Measurements from ENCODE around the gene METAP1D. TPM values are rescaled to one million over a fixed set of nuclear protein-coding genes. Genes with fewer than 3 reads are reported as not detected.

The METAP1D gene
- total and polyA plus RNA-seq, 2 of the 4 experiments (the other 2 are of a cell fraction) = 3.4 to 5.5 TPM

DNA sequence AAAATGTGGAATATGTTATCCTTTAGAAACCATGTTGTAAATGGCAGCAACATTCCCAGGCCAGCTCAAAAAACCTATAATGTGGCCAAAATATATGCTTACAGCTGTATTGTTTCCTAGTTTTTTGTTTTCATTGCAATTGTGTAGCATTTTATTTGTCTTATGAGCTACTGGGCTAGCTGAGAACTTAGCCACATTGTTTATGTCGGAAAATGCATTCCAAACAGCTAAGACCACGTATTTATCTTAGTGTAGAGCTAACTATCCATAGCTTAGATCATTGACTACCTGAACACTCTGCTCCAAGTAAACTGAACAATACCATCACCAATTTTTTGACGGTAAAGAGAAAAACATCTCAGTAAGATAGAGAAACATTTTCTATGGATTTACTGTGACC is 38.4 kb downstream of the METAP1D start:
- Histone ChIP-seq H2BK120ac (ENCODE audit: low read depth, low read length) (no peak overlapping the region), H3K9ac (ENCODE audit: low read depth, low read length) (no peak overlapping the region), H3K4ac (ENCODE audit: low read depth, low read length) (no peak overlapping the region), H3K18ac (ENCODE audit: low read depth, low read length) (no peak overlapping the region), H2BK20ac (ENCODE audit: low read depth, low read length) (no peak overlapping the region), H2AK5ac (ENCODE audit: low read depth, low read length) (no peak overlapping the region), H3K36me3 (ENCODE audit: control insufficient read depth, insufficient read depth, low read length) (no peaks in the 10 kb centered on the region), H2BK5ac (ENCODE audit: low read depth, low read length, poor library complexity, severe bottlenecking) (no peak overlapping the region), H2AK9ac (replicated peaks; ENCODE audit: low read depth, low read length, poor library complexity) (no peak overlapping the region), H2AFZ (replicated peaks; ENCODE audit: low read length, poor library complexity) (no peak overlapping the region), H3K14ac (replicated peaks; ENCODE audit: low read depth, low read length) (no peak overlapping the region), H3K27me3 (ENCODE audit: control insufficient read depth, insufficient read depth, low read length) (no peaks in the 10 kb centered on the region), H3K9me3 (ENCODE audit: control insufficient read depth, insufficient read depth, low read length) (no peaks in the 10 kb centered on the region), H3K4me3 (ENCODE audit: insufficient read depth, low read depth, low read length) (no peak overlapping the region), H2BK15ac (ENCODE audit: low read depth, low read length) (no peak overlapping the region), H3K4me1 (ENCODE audit: control insufficient read depth, insufficient read depth, low read length) (peaks cover 2% of the 10 kb centered on the region; the same call in 1 of the 2 replicates), H3K79me1 (ENCODE audit: low read depth in 1 of 2, low read length in 2 of 2) (no peaks in the 10 kb centered on the region), H3K56ac (ENCODE audit: extremely low read depth, insufficient read depth, low read length) (no peak overlapping the region), H3K27ac (ENCODE audit: insufficient read depth, low read length) (no peak overlapping the region), H4K20me1 (ENCODE audit: insufficient read depth, low read length) (no peaks in the 10 kb centered on the region), H4K91ac (ENCODE audit: insufficient read depth, low read depth, low read length) (no peak overlapping the region), H3K23ac (ENCODE audit: low read depth, low read length) (no peak overlapping the region), H3K4me2 (ENCODE audit: low read depth, low read length) (no peak overlapping the region), H4K5ac (ENCODE audit: low read depth, low read length) (no peak overlapping the region), H4K8ac (ENCODE audit: low read depth in 2 of 2, low read length in 2 of 2) (0 out of 4 replicates have a peak overlapping the region, but pooled peaks of 1 of the 2 experiments have one; percentile 57), H3K9me1 (ENCODE audit: insufficient read depth, low read length) (no peaks in the 10 kb centered on the region)
- TF ChIP-seq CHD1 (IDR thresholded peaks at IDR 0.05; ENCODE audit: low read depth, low read length) = no peak
- no peak for TF ChIP-seq NFE2L2 (IDR thresholded peaks at IDR 0.05; ENCODE audit: low read depth, low read length)
- TF ChIP-seq POLR2A (IDR thresholded peaks at IDR 0.05; ENCODE audit: low read depth, low read length) = no peak
- DNase-seq (peak; percentile 38), ATAC-seq (ENCODE audit: low read depth) (peak; percentile 21; the same call in 1 of the 2 replicates)
- ChIA-PET POLR2A (ENCODE audit: unreplicated experiment) (no interaction called here), CTCF (interaction anchor here (1.0 to 1.9 kb wide), 2 partner anchors 9 to 14 kb away, joined by 3 to 9 read pairs; no protein-coding TSS in a partner anchor)
- WGBS, 2 experiments (ENCODE audit: extremely low coverage in 2 of 2, insufficient read length in 1 of 2) = no CpG with 5 or more reads among the region's 3 CpGs
- intact Hi-C loops (cut with micrococcal nuclease) = loop anchor here (5.0 kb wide), 1 partner anchor 44 kb away; no protein-coding TSS in a partner anchor
- BruUV-seq (replicated peaks) = no TSS peak
- dilution Hi-C loops (cut with HindIII; ENCODE audit: low sequenced_read_pairs, unreplicated experiment) = no loop called here
- in situ Hi-C loops (cut with MboI; ENCODE audit: low sequenced_read_pairs) = no loop called here
